ENCODE results near the gene ARHGAP15. TPM values are rescaled to one million over a fixed set of nuclear protein-coding genes. Genes with fewer than 3 reads are reported as not detected.

The ARHGAP15 gene
- total and polyA plus RNA-seq, 2 donors from 2014 or later = 5.7 to 23.1 TPM

DNA sequence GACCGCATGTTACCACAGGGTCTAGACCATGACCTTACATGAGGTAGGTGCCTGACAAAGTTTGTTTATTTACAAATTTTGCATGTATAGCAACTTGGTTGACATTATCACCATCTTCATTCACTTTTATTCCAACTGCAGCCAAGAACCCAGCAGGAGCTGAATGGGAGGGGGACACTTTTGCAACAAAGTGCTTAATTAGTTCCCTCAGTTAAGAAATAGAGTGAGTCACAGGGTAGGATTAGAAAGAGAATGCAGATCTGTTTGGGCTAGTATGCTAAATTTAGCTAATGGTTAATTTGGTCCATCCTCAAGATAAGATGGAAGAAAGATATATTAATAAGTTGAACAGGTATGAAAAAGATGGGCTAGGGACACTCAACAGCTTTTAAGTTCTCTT is 678.9 kb downstream of the ARHGAP15 start:
- H3K9ac ChIP-seq (ENCODE audit: low read length in 3 of 3) = no peak overlapping the region
- intact Hi-C loops (cut with DNase I) = no loop called here
- H3K4me1 ChIP-seq (ENCODE audit: control insufficient read depth in 2 of 3, insufficient read depth in 2 of 3, low read depth in 1 of 3, low read length in 3 of 3) = no peaks in the 10 kb centered on the region
- DNase-seq (no peak), FAIRE-seq (no peak)
- no peaks in the 10 kb centered on the region for H3K36me3 ChIP-seq (ENCODE audit: control insufficient read depth in 2 of 3, insufficient read depth in 3 of 3, low read length in 3 of 3)
- no peaks in the 10 kb centered on the region for H3K9me3 ChIP-seq (ENCODE audit: control insufficient read depth in 2 of 3, insufficient read depth in 1 of 3, low read length in 3 of 3)
- TF ChIP-seq, protein P1, sequence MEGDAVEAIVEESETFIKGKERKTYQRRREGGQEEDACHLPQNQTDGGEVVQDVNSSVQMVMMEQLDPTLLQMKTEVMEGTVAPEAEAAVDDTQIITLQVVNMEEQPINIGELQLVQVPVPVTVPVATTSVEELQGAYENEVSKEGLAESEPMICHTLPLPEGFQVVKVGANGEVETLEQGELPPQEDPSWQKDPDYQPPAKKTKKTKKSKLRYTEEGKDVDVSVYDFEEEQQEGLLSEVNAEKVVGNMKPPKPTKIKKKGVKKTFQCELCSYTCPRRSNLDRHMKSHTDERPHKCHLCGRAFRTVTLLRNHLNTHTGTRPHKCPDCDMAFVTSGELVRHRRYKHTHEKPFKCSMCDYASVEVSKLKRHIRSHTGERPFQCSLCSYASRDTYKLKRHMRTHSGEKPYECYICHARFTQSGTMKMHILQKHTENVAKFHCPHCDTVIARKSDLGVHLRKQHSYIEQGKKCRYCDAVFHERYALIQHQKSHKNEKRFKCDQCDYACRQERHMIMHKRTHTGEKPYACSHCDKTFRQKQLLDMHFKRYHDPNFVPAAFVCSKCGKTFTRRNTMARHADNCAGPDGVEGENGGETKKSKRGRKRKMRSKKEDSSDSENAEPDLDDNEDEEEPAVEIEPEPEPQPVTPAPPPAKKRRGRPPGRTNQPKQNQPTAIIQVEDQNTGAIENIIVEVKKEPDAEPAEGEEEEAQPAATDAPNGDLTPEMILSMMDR (IDR thresholded peaks at IDR 0.05; ENCODE audit: borderline replicate concordance, extremely low read depth, insufficient read depth) = no peak
- no peak overlapping the region for H3K27ac ChIP-seq (ENCODE audit: low read depth in 2 of 2, low read length in 2 of 2)
- H3K27me3 ChIP-seq (ENCODE audit: control insufficient read depth, insufficient read depth, low read length) = no peaks in the 10 kb centered on the region
- no peak overlapping the region for H3K4me3 ChIP-seq (ENCODE audit: low read length in 3 of 3)

DNA sequence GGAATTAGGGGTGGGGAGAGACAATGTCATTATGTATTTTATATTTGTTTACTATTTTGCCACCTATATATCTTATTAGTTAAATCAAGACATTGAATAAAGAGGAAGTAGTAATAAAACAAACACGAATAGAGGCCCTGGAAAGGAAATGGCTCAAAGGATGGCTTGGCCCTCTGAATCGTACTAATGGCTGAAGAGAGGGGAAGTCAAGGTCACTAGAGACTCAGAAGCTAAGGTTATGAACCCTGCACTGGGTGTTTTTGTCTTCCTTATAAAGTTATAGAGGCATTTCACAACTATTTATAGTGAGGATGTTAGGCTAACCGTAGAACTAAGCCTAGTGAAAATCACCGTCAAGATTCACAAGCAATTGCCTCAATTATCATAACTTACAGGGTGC is 685.9 kb downstream of the ARHGAP15 start:
- FAIRE-seq (no peak), DNase-seq (no peak)
- H3K9me3 ChIP-seq (ENCODE audit: control insufficient read depth in 2 of 3, insufficient read depth in 1 of 3, low read length in 3 of 3) = no peaks in the 10 kb centered on the region
- no peak overlapping the region for H3K4me3 ChIP-seq (ENCODE audit: low read length in 3 of 3)
- TF ChIP-seq, protein P1 (IDR thresholded peaks at IDR 0.05; ENCODE audit: borderline replicate concordance, extremely low read depth, insufficient read depth) = no peak
- H3K36me3 ChIP-seq (ENCODE audit: control insufficient read depth in 2 of 3, insufficient read depth in 3 of 3, low read length in 3 of 3) = no peaks in the 10 kb centered on the region
- H3K27me3 ChIP-seq (ENCODE audit: control insufficient read depth, insufficient read depth, low read length) = no peaks in the 10 kb centered on the region
- H3K4me1 ChIP-seq (ENCODE audit: control insufficient read depth in 2 of 3, insufficient read depth in 2 of 3, low read depth in 1 of 3, low read length in 3 of 3) = no peaks in the 10 kb centered on the region
- intact Hi-C loops (cut with DNase I) = no loop called here
- H3K27ac ChIP-seq (ENCODE audit: low read depth in 2 of 2, low read length in 2 of 2) = no peak overlapping the region
- no peak overlapping the region for H3K9ac ChIP-seq (ENCODE audit: low read length in 3 of 3)

DNA sequence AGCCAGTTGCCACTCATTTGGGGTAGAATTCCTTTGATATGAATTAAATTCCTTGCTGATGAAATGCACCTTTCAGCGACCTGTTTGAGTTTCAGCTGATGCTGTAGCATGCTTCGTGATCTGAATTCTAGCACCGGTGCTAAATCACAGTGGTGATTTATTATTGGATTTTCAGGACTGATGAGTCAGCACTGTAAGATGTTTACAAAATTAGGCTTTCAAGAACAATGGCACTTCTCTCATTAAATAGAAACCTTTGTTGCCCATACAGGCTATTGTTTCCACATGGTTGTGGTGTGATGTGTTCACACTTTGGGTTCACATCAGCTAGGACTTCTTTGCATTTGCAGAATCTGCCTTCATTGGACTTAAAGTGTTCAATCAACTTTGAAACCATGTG is 687.7 kb downstream of the ARHGAP15 start:
- FAIRE-seq = no peak
- intact Hi-C loops (cut with DNase I) = no loop called here

More for the DNA sequence above, 687.7 kb downstream of the ARHGAP15 start:
- Histone ChIP-seq H3K9me3 (ENCODE audit: control insufficient read depth in 2 of 3, insufficient read depth in 1 of 3, low read length in 3 of 3) (no peaks in the 10 kb centered on the region), H3K27ac (ENCODE audit: low read depth in 2 of 2, low read length in 2 of 2) (no peak overlapping the region), H3K36me3 (ENCODE audit: control insufficient read depth in 2 of 3, insufficient read depth in 3 of 3, low read length in 3 of 3) (no peaks in the 10 kb centered on the region), H3K27me3 (ENCODE audit: control insufficient read depth, insufficient read depth, low read length) (no peaks in the 10 kb centered on the region), H3K4me1 (ENCODE audit: control insufficient read depth in 2 of 3, insufficient read depth in 2 of 3, low read depth in 1 of 3, low read length in 3 of 3) (no peaks in the 10 kb centered on the region), H3K4me3 (ENCODE audit: low read length in 3 of 3) (no peak overlapping the region), H3K9ac (ENCODE audit: low read length in 3 of 3) (no peak overlapping the region)
- no peak for DNase-seq
- TF ChIP-seq, protein P1 (IDR thresholded peaks at IDR 0.05; ENCODE audit: borderline replicate concordance, extremely low read depth, insufficient read depth) = no peak

Data from kidney (tissue), 14 donors.